Stimulated activated effector memory CD8-positive, alpha-beta T cell treated with anti-CD3 and anti-CD28 coated beads, Interleukin-12 subunit alpha, Interleukin-12 subunit beta, amount 100 ng/mL, for 72 hours (primary cell): ENCODE results near the gene MAML3.
A peak's percentile ranks its signal among the peaks of the same experiment; 100 is the strongest.

Source experiments
- ATAC-seq: fragments of 150-1000 bp; cut with Tn5 transposase; 2 replicates; pipeline ENCODE4 v1.10.0; 2021
- DNase-seq, 2 donors: peaks; one replicate each; pipeline ENCODE4 v3.0.0; 2021 to 2022; ENCODE audit warnings: low spot score in 2 of 2
- H3K27ac Mint-ChIP-seq: one replicate; pipeline ENCODE4 v1.8.0; 2022; ENCODE audit warnings: mild to moderate bottlenecking, mixed read lengths
- H3K36me3 Mint-ChIP-seq: one replicate; pipeline ENCODE4 v1.8.0; 2022; ENCODE audit warnings: mild to moderate bottlenecking, mixed read lengths
- H3K4me1 Mint-ChIP-seq: one replicate; pipeline ENCODE4 v1.8.0; 2022; ENCODE audit warnings: mixed read lengths
- H3K4me3 Mint-ChIP-seq: one replicate; pipeline ENCODE4 v1.8.0; 2022; ENCODE audit warnings: mild to moderate bottlenecking, mixed read lengths
- H3K9me3 Mint-ChIP-seq: one replicate; pipeline ENCODE4 v1.8.0; 2022; ENCODE audit warnings: mixed read lengths

Gene MAML3

DNA sequence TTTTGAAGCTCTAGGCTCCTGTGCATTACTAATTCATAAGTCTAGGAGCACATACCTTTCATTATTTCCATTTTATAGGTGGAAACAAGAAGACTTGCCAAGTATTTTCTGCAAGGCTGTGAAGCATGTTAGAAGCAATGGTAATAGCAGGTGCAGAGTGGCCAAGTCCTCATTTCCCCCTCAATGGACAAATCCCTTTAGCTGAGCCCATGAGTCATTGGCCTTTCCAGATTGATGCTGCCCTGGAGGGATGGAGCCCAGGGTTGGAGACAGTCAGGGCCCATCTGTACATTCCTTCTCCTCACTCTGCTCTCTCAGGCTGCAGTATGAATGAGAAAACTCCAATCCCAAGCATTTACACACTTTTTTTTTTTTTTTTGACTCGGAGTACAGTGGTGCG, 481.8 kb downstream of the MAML3 start:
- Mint-ChIP-seq H3K4me3 (no peak overlapping the region), H3K36me3 (no peaks in the 10 kb centered on the region), H3K27ac (no peak overlapping the region), H3K4me1 (no peaks in the 10 kb centered on the region), H3K9me3 (no peaks in the 10 kb centered on the region)
- DNase-seq (no peak), ATAC-seq (no peak)

DNA sequence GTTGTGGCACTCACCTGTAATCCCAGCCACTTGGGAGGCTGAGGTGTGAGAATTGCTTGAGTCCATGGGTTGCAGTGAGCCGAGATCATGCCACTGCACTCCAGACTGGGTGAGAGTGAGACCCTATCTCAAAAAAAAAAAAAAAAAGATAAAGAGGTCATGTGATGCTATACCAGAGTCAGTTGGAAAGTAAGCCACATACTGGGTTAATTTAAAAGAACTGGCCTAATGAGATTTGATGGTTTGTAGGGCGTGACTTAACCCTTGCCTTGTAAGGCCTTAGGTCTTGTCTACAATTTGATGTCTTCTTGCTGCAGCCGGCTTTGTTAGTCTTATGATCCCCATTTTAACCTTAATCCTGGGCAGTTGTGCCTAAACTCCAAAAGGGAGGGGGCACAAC, 483.2 kb downstream of the MAML3 start:
- H3K4me1 Mint-ChIP-seq: peaks cover 10% of the 10 kb centered on the region
- ATAC-seq (no peak), DNase-seq (no peak)
- H3K9me3 Mint-ChIP-seq: no peaks in the 10 kb centered on the region
- H3K27ac Mint-ChIP-seq: no peak overlapping the region
- no peak overlapping the region for H3K4me3 Mint-ChIP-seq
- no peaks in the 10 kb centered on the region for H3K36me3 Mint-ChIP-seq

DNA sequence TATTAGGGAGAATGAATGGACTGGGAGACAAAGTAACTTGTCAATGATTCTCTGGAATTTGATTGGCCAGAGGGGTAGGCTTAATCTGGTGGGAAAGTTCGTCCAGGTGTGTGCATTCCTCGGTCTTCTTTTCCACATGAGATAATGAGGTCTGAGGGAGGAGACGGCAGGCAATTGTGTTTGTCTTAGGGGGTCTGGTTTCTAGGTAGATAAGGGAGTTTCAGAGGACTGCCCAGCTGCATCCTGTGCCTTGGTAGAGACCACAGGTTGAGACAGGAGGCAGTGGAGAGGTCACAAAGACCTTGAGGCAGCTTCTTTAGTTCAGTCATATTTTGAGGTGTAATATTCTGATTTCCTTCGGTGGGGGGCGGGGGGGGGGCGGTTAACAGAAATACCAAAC, 484.1 kb downstream of the MAML3 start:
- ATAC-seq: no peak
- Mint-ChIP-seq H3K4me3 (no peak overlapping the region), H3K9me3 (no peaks in the 10 kb centered on the region), H3K36me3 (no peaks in the 10 kb centered on the region), H3K27ac (no peak overlapping the region), H3K4me1 (peaks cover 17% of the 10 kb centered on the region)
- DNase-seq: no peak

DNA sequence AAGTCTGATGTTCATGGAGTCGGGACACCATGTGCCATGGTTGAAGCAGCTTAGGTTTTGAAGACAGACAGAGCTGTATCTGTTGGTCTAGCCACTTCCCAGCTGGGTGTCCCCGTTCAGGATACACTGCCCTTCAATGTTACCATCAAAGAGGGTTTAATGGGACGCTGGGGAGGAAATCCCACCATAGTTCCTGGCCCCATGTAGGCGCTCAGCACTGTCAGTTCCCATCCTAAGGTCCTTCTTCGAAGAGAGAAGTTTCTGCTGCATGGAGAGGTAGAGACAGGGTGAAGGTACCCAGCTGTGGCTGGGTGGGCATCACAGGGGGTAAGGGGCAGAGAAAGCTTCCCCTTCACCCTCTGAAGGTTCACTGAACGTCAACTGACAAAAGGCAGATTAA, 484.6 kb downstream of the MAML3 start:
- H3K4me1 Mint-ChIP-seq: peaks cover 17% of the 10 kb centered on the region

DNA sequence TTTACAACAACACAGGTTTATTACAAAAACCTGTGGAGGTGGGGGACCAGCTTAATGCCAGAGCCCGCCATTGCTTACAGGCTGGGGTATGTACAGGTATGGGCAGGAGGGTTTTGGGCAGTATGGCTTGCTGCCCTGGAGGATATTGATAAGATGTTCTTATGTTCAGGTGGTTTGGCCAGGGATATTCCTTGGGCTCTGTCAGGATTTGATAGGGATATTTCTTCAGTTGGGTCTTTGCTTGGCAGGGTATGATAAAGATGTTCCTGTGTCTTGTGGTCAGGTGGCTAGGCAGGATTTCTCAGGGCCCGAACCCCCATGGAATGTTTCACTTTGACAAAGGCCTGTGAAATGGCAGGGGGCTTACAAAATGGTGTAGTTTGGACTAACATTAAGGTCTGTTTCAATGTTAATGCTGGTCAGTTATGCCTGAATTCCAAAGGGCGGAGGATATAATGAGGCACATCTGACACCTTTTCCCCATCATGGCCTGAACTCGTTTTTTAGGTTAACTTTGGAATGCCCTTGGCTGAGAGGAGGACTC, 485.3 kb downstream of the MAML3 start:
- H3K4me1 Mint-ChIP-seq: peaks cover 17% of the 10 kb centered on the region
- no peak for DNase-seq
- H3K4me3 Mint-ChIP-seq: no peak overlapping the region
- ATAC-seq: no peak
- peak overlapping the region; percentile 1 for H3K27ac Mint-ChIP-seq
- no peaks in the 10 kb centered on the region for H3K36me3 Mint-ChIP-seq
- H3K9me3 Mint-ChIP-seq: no peaks in the 10 kb centered on the region

More for the DNA sequence above, 484.6 kb downstream of the MAML3 start:
- H3K9me3 Mint-ChIP-seq: no peaks in the 10 kb centered on the region
- H3K36me3 Mint-ChIP-seq: no peaks in the 10 kb centered on the region
- peak overlapping the region; percentile 1 for H3K27ac Mint-ChIP-seq
- no peak overlapping the region for H3K4me3 Mint-ChIP-seq
- ATAC-seq (no peak), DNase-seq (no peak)

DNA sequence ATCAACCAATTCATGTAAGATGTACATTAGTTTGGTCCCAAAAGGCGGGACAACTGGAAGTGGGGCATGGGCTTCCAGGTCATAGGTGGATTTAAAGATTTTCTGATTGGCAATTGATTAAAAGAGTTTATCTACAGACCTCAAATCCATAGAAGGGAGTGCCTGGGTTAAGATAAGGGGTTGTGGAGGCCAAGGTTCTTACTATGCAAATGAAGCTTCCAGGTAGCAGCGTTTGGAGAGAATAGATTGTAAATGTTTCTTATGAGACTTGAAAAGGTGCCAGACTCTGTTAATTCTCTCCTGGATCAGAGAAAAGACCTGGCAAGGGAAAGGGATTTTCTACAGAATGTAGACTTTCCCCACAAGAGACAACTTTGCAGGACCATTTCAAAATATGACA, 485.9 kb downstream of the MAML3 start:
- peaks cover 17% of the 10 kb centered on the region for H3K4me1 Mint-ChIP-seq
- H3K36me3 Mint-ChIP-seq: no peaks in the 10 kb centered on the region
- H3K4me3 Mint-ChIP-seq: no peak overlapping the region
- no peaks in the 10 kb centered on the region for H3K9me3 Mint-ChIP-seq
- DNase-seq (no peak), ATAC-seq (no peak)
- H3K27ac Mint-ChIP-seq: peak overlapping the region; percentile 1
